IMR-90 (cell line): ENCODE results near the gene SLFN12L. TPM values are rescaled to one million over a fixed set of nuclear protein-coding genes. Genes with fewer than 3 reads are reported as not detected.
A peak's percentile ranks its signal among the peaks of the same experiment; 100 is the strongest.

Experiments
- ATAC-seq: fragments of 200-7000 bp; cut with Tn5 transposase; 2 replicates; pipeline ENCODE4 v1.9.1; 2020; ENCODE audit warnings: low read depth, mild to moderate bottlenecking, moderate library complexity
- BruUV-seq: library from RNA; stranded (reverse); fragments of 400-500 nt; replicated peaks from 2 replicates; lab custom pipeline; 2021; lab: Mats Ljungman, UMichigan
- CTCF ChIA-PET: fragments of 300-600 bp; formaldehyde crosslinking; extraction: SDS; loops from one replicate; lab custom pipeline; 2021; ENCODE audit warnings: antibody characterized with exemption; lab: Yijun Ruan, JAX
- POLR2A ChIA-PET: fragments of 300-600 bp; sonication (Branson Sonifier 250); formaldehyde crosslinking; loops from one replicate; lab custom pipeline; 2022; ENCODE audit warnings: antibody characterized with exemption; ENCODE audit not compliant: unreplicated experiment; lab: Charles Lee
- DNase-seq: peaks from one replicate; pipeline ENCODE4 v3.0.0; 2013
- H2AFZ ChIP-seq: replicated peaks from 2 replicates; pipeline ENCODE3; 2013; ENCODE audit warnings: low read length, mild to moderate bottlenecking; ENCODE audit not compliant: poor library complexity
- H2AK5ac ChIP-seq: 2 replicates; pipeline ENCODE4 v1.6.1; 2013; ENCODE audit warnings: low read depth, low read length, inconsistent platforms
- H2AK9ac ChIP-seq: replicated peaks from 2 replicates; pipeline ENCODE3; 2013; ENCODE audit warnings: mild to moderate bottlenecking, low read depth, low read length, moderate library complexity; ENCODE audit not compliant: poor library complexity
- H2BK120ac ChIP-seq: 2 replicates; pipeline ENCODE4 v1.6.1; 2013; ENCODE audit warnings: low read depth, low read length, inconsistent platforms
- H2BK15ac ChIP-seq: 3 replicates; pipeline ENCODE4 v1.6.1; 2013; ENCODE audit warnings: low read depth, low read length, inconsistent platforms
- H2BK20ac ChIP-seq: 2 replicates; pipeline ENCODE4 v1.6.1; 2013; ENCODE audit warnings: low read depth, mild to moderate bottlenecking, inconsistent platforms, low read length, moderate library complexity
- H2BK5ac ChIP-seq: 2 replicates; pipeline ENCODE4 v1.6.1; 2013; ENCODE audit warnings: mild to moderate bottlenecking, low read depth, low read length, inconsistent platforms; ENCODE audit not compliant: poor library complexity, severe bottlenecking
- H3K14ac ChIP-seq: replicated peaks from 2 replicates; pipeline ENCODE4 v1.6.1; 2013; ENCODE audit warnings: low read depth, low read length, inconsistent platforms
- H3K18ac ChIP-seq: 2 replicates; pipeline ENCODE4 v1.6.1; 2013; ENCODE audit warnings: low read depth, low read length, control low read depth
- H3K23ac ChIP-seq: 2 replicates; pipeline ENCODE4 v1.6.1; 2013; ENCODE audit warnings: low read depth, low read length, inconsistent platforms
- H3K27ac ChIP-seq: 2 replicates; pipeline ENCODE4 v1.5.1; 2013; ENCODE audit warnings: mild to moderate bottlenecking, control low read depth, low read length; ENCODE audit not compliant: insufficient read depth
- H3K27me3 ChIP-seq: 2 replicates; pipeline ENCODE4 v1.6.1; 2013; ENCODE audit warnings: low read length; ENCODE audit not compliant: control insufficient read depth, insufficient read depth
- H3K36me3 ChIP-seq: 2 replicates; pipeline ENCODE4 v1.6.1; 2013; ENCODE audit warnings: low read length, mixed read lengths; ENCODE audit not compliant: control insufficient read depth, insufficient read depth
- H3K4ac ChIP-seq: 2 replicates; pipeline ENCODE4 v1.6.1; 2013; ENCODE audit warnings: low read depth, low read length, inconsistent platforms
- H3K4me1 ChIP-seq: 2 replicates; pipeline ENCODE4 v1.6.1; 2013; ENCODE audit warnings: low read length, mixed read lengths; ENCODE audit not compliant: control insufficient read depth, insufficient read depth
- H3K4me2 ChIP-seq: 2 replicates; pipeline ENCODE4 v1.6.1; 2013; ENCODE audit warnings: low read depth, mild to moderate bottlenecking, control low read depth, low read length, moderate library complexity
- H3K4me3 ChIP-seq: 2 replicates; pipeline ENCODE4 v1.5.1; 2013; ENCODE audit warnings: low read depth, mild to moderate bottlenecking, control low read depth, low read length, moderate library complexity; ENCODE audit not compliant: insufficient read depth
- H3K56ac ChIP-seq: 2 replicates; pipeline ENCODE4 v1.6.1; 2013; ENCODE audit warnings: low read length, inconsistent platforms; ENCODE audit not compliant: insufficient read depth; ENCODE audit errors: extremely low read depth
- H3K79me1 ChIP-seq, 2 experiments: 2 replicates each; pipeline ENCODE4 v1.6.1; 2013; ENCODE audit warnings: low read length in 2 of 2, inconsistent platforms in 1 of 2, low read depth in 1 of 2
- H3K9ac ChIP-seq: 2 replicates; pipeline ENCODE4 v1.6.1; 2013; ENCODE audit warnings: low read depth, low read length, control low read depth
- H3K9me1 ChIP-seq: 2 replicates; pipeline ENCODE4 v1.6.1; 2013; ENCODE audit warnings: low read length, inconsistent platforms; ENCODE audit not compliant: insufficient read depth
- H3K9me3 ChIP-seq: 2 replicates; pipeline ENCODE4 v1.6.1; 2013; ENCODE audit warnings: low read length; ENCODE audit not compliant: control insufficient read depth, insufficient read depth
- H4K20me1 ChIP-seq: 2 replicates; pipeline ENCODE4 v1.6.1; 2013; ENCODE audit warnings: low read length, inconsistent platforms; ENCODE audit not compliant: insufficient read depth
- H4K5ac ChIP-seq: 2 replicates; pipeline ENCODE4 v1.6.1; 2013; ENCODE audit warnings: mild to moderate bottlenecking, low read depth, low read length, control low read depth
- H4K8ac ChIP-seq, 2 experiments: 2 replicates each; pipeline ENCODE4 v1.6.1; 2013; ENCODE audit warnings: low read depth in 2 of 2, low read length in 2 of 2, control low read depth in 1 of 2, inconsistent platforms in 1 of 2
- H4K91ac ChIP-seq: 2 replicates; pipeline ENCODE4 v1.6.1; 2013; ENCODE audit warnings: low read depth, low read length, inconsistent platforms; ENCODE audit not compliant: insufficient read depth
- BHLHE40 ChIP-seq: fragments of 150-350 bp; IDR thresholded peaks from 2 replicates; pipeline ENCODE4 v1.6.1; 2016; ENCODE audit warnings: mild to moderate bottlenecking, low read depth, low read length
- CEBPB ChIP-seq: IDR thresholded peaks from 2 replicates; pipeline ENCODE4 v1.6.1; 2012; ENCODE audit warnings: low read depth, low read length, improper control_type of control experiment
- CHD1 ChIP-seq: IDR thresholded peaks from 2 replicates; pipeline ENCODE4 v1.6.1; 2012; ENCODE audit warnings: low read depth, low read length, improper control_type of control experiment
- CTCF ChIP-seq: conservative IDR thresholded peaks from 2 replicates; pipeline ENCODE4 v1.5.1; 2012; ENCODE audit warnings: mild to moderate bottlenecking, low read depth, low read length, improper control_type of control experiment
- MAFK ChIP-seq: IDR thresholded peaks from 2 replicates; pipeline ENCODE4 v1.6.1; 2012; ENCODE audit warnings: low read depth, low read length, improper control_type of control experiment
- MAZ ChIP-seq: IDR thresholded peaks from 2 replicates; pipeline ENCODE4 v1.6.1; 2012; ENCODE audit warnings: low read depth, mild to moderate bottlenecking, low read length, improper control_type of control experiment, moderate library complexity, borderline replicate concordance
- MXI1 ChIP-seq: IDR thresholded peaks from 2 replicates; pipeline ENCODE4 v1.6.1; 2012; ENCODE audit warnings: low read depth, mild to moderate bottlenecking, low read length, moderate library complexity, borderline replicate concordance
- NFE2L2 ChIP-seq: fragments of 150-350 bp; IDR thresholded peaks from 2 replicates; pipeline ENCODE4 v1.6.1; 2016; ENCODE audit warnings: low read depth, mild to moderate bottlenecking, low read length
- POLR2A ChIP-seq: IDR thresholded peaks from 2 replicates; pipeline ENCODE4 v1.6.1; 2012; ENCODE audit warnings: mild to moderate bottlenecking, low read depth, low read length
- RAD21 ChIP-seq: IDR thresholded peaks from 2 replicates; pipeline ENCODE4 v1.6.1; 2012; ENCODE audit warnings: low read length, improper control_type of control experiment
- RCOR1 ChIP-seq: IDR thresholded peaks from 2 replicates; pipeline ENCODE4 v1.6.1; 2012; ENCODE audit warnings: mild to moderate bottlenecking, low read length, improper control_type of control experiment; ENCODE audit not compliant: insufficient replicate concordance
- RFX5 ChIP-seq: IDR thresholded peaks from 2 replicates; pipeline ENCODE4 v1.8.0; 2012; ENCODE audit warnings: low read depth, mild to moderate bottlenecking, low read length, moderate library complexity
- SMC3 ChIP-seq: fragments of 150-350 bp; IDR thresholded peaks from 2 replicates; pipeline ENCODE4 v1.6.1; 2016; ENCODE audit warnings: low read depth, mild to moderate bottlenecking, antibody characterized with exemption, low read length, moderate library complexity
- WGBS, 2 experiments: methylation state at CpG; one replicate each; pipeline versions ENCODE4 v1.1.5 to v1.1.7; 2013; ENCODE audit warnings: missing lambda C conversion rate in 2 of 2; ENCODE audit not compliant: insufficient read length in 1 of 2; ENCODE audit errors: extremely low coverage in 2 of 2; 5-methylcytosine and 5-hydroxymethylcytosine counted together
- dilution Hi-C: fragments of 300-500 bp; cut with HindIII; formaldehyde crosslinking; loops from one replicate; pipeline ENCODE4 v1.14.3; 2018; ENCODE audit warnings: low sequenced_read_pairs; ENCODE audit not compliant: unreplicated experiment
- in situ Hi-C: fragments of 300-500 bp; cut with MboI; formaldehyde crosslinking; loops from 3 replicates; pipeline ENCODE4 v1.14.3; 2019; ENCODE audit warnings: low sequenced_read_pairs, inconsistent platforms, mixed read lengths
- intact Hi-C: fragments of 100-400 bp; cut with micrococcal nuclease; formaldehyde crosslinking; loops from 2 replicates; pipeline ENCODE4 v1.10.0; 2022
- polyA plus RNA-seq, 3 experiments: library from polyadenylated mRNA; depleted of rRNA; stranded (reverse); fragments of >200 nt; gene quantifications; 2 replicates each; pipeline ENCODE4 v1.2.3, GENCODE V29; 2012; ENCODE audit warnings: low replicate concordance in 1 of 3
- total RNA-seq: library from RNA; depleted of rRNA; stranded (reverse); fragments of >200 nt; gene quantifications from 2 replicates; pipeline ENCODE4 v1.2.3, GENCODE V29; 2012
- TF ChIP-seq, protein P1 (sequence below): fragments of 150-350 bp; IDR thresholded peaks from 2 replicates; pipeline ENCODE4 v1.6.1; 2017; ENCODE audit warnings: mild to moderate bottlenecking, antibody characterized with exemption, low read length, low read depth
- TF ChIP-seq, protein P2 (sequence below): fragments of 150-350 bp; IDR thresholded peaks from 2 replicates; pipeline ENCODE4 v1.6.1; 2016; ENCODE audit warnings: low read depth, mild to moderate bottlenecking, low read length, moderate library complexity, borderline replicate concordance

The SLFN12L gene
- total and polyA plus RNA-seq, 2 of the 4 experiments (the other 2 are of a cell fraction): 0.18 TPM; not detected in 1

DNA sequence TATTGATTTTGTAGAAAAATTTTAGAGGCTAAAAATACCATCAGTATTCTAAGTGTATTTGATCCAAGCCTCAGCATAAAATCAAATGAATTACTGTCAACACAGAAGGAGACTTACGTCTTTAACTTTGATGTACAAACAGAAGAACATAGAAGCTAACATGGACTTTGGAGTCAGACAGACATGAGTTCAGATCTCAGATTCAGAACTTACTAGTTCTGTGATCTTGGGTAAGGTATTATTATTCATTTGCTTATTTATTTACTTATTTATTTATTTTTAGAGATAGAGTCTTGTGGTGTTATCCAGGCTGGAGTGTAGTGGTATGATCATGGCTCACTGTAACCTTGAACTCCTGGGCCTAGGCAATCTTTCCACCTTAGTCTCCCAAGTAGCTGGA, 4.0 kb upstream of the SLFN12L start:
- BruUV-seq: no TSS peak
- Histone ChIP-seq H3K27me3 (peaks cover 3% of the 10 kb centered on the region; the same call in 1 of the 2 replicates), H2BK120ac (peak overlapping the region; percentile 75; the same call in 1 of the 2 replicates), H2AK9ac (no peak overlapping the region), H3K4ac (0 out of 2 replicates have a peak overlapping the region, but pooled peaks have one; percentile 14), H4K8ac (peak overlapping the region; percentile 56 to 76; a peak in 3 of 4 replicates), H2AK5ac (no peak overlapping the region), H3K9me1 (no peaks in the 10 kb centered on the region), H3K4me3 (no peak overlapping the region), H3K4me1 (no peaks in the 10 kb centered on the region), H2AFZ (no peak overlapping the region), H4K20me1 (no peaks in the 10 kb centered on the region), H3K23ac (no peak overlapping the region), H3K56ac (no peak overlapping the region; the same call in 1 of the 2 replicates), H3K36me3 (no peaks in the 10 kb centered on the region), H3K27ac (peak overlapping the region; percentile 2; the same call in 1 of the 2 replicates), H3K18ac (peak overlapping the region; percentile 72), H3K79me1 (no peaks in the 10 kb centered on the region), H3K9ac (0 out of 2 replicates have a peak overlapping the region, but pooled peaks have one; percentile 25), H4K5ac (peak overlapping the region; percentile 90), H4K91ac (peak overlapping the region; percentile 11; the same call in 1 of the 2 replicates), H2BK5ac (peak overlapping the region; percentile 71), H3K14ac (0 out of 2 replicates have a peak overlapping the region, but pooled peaks have one; percentile 4), H3K4me2 (peak overlapping the region; percentile 79; the same call in 1 of the 2 replicates), H3K9me3 (no peaks in the 10 kb centered on the region), H2BK15ac (no peak overlapping the region), H2BK20ac (peak overlapping the region; percentile 73; the same call in 1 of the 2 replicates)
- in situ Hi-C loops (loop anchor here (25.0 kb wide), 1 partner anchor 1129 kb away; no protein-coding TSS in a partner anchor), dilution Hi-C loops (loop anchor here (25.0 kb wide), 2 partner anchors 229 to 354 kb away; partner anchors contain the start of gene SLC35G3), intact Hi-C loops (loop anchor here (2.0 to 10.0 kb wide), 2 partner anchors 547 to 1121 kb away; no protein-coding TSS in a partner anchor)
- WGBS, 2 experiments: no CpG with 5 or more reads among the region's 1 CpG
- DNase-seq: no peak
- POLR2A ChIA-PET: no interaction called here
- CTCF ChIA-PET: interaction anchor here (1.8 kb wide), 1 partner anchor 206 kb away, joined by 4 read pairs; no protein-coding TSS in a partner anchor
- ATAC-seq: no peak
- TF ChIP-seq POLR2A (no peak), MXI1 (no peak), CHD1 (no peak), SMC3 (no peak), MAZ (no peak), CTCF (no peak), CEBPB (no peak), RFX5 (no peak), RAD21 (no peak), MAFK (no peak), BHLHE40 (no peak), RCOR1 (no peak), NFE2L2 (no peak)
- TF ChIP-seq, protein P1, sequence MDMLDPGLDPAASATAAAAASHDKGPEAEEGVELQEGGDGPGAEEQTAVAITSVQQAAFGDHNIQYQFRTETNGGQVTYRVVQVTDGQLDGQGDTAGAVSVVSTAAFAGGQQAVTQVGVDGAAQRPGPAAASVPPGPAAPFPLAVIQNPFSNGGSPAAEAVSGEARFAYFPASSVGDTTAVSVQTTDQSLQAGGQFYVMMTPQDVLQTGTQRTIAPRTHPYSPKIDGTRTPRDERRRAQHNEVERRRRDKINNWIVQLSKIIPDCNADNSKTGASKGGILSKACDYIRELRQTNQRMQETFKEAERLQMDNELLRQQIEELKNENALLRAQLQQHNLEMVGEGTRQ: no peak
- TF ChIP-seq, protein P2, sequence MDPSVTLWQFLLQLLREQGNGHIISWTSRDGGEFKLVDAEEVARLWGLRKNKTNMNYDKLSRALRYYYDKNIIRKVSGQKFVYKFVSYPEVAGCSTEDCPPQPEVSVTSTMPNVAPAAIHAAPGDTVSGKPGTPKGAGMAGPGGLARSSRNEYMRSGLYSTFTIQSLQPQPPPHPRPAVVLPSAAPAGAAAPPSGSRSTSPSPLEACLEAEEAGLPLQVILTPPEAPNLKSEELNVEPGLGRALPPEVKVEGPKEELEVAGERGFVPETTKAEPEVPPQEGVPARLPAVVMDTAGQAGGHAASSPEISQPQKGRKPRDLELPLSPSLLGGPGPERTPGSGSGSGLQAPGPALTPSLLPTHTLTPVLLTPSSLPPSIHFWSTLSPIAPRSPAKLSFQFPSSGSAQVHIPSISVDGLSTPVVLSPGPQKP: no peak
